HFF-Myc (cell line): ENCODE data around the gene GRM3.

Source experiments
- DNase-seq: peaks from one replicate; pipeline ENCODE4 v3.0.0-alpha.2; 2011; ENCODE audit warnings: low read depth; ENCODE audit errors: extremely low read depth
- H3K4me3 ChIP-seq: replicated peaks from 2 replicates; pipeline ENCODE4 v1.5.1; 2011; ENCODE audit warnings: low read depth, mild to moderate bottlenecking, control low read depth, low read length
- TF ChIP-seq, protein P1 (sequence below): IDR thresholded peaks from 2 replicates; pipeline ENCODE4 v1.5.1; 2012; ENCODE audit warnings: mild to moderate bottlenecking, low read depth, low read length, control low read depth; ENCODE audit errors: missing control alignments

Gene GRM3

DNA sequence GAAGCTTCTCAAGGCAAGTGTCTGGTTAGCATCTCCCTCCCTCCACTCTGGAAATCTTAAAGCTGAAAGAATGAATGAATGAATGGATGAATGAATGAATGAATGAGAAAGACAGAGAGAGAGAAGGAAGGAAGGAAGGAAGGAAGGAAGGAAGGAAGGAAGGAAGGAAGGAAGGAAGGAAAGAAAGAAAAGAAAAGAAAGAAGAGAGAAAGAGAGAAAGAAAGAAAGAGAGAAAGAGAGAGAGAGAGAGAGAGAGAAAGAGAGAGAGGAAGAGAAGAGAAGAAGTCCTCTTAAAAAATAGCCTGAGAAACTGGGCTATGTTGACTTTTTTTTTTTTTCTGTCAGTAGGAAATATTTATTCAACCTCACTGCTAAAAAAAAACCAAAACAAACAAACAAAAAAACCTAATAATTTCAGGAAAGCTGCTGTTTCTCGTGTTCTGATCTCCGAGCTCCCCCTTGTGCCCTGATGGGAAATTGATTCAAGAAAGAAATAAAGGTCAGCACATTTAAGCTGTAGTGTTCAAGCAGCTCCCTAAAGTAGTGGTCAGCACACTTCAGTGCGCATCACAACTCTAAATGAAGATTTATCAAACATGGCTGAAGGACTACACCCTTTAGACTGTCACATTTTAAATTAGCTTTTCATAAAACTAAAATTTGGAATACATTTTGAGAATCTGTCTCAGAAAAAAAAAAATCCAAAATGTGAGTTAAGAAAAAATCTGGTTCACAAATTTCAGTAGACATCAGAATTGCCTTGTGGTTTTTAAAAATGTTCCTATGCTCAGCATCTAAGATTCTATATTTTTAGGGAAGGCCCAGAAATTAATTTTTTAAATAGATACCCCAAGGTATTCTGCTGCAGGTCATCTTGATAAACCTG lies 261.5 kb downstream of the GRM3 start:
- H3K4me3 ChIP-seq: no peak overlapping the region
- TF ChIP-seq, protein P1, sequence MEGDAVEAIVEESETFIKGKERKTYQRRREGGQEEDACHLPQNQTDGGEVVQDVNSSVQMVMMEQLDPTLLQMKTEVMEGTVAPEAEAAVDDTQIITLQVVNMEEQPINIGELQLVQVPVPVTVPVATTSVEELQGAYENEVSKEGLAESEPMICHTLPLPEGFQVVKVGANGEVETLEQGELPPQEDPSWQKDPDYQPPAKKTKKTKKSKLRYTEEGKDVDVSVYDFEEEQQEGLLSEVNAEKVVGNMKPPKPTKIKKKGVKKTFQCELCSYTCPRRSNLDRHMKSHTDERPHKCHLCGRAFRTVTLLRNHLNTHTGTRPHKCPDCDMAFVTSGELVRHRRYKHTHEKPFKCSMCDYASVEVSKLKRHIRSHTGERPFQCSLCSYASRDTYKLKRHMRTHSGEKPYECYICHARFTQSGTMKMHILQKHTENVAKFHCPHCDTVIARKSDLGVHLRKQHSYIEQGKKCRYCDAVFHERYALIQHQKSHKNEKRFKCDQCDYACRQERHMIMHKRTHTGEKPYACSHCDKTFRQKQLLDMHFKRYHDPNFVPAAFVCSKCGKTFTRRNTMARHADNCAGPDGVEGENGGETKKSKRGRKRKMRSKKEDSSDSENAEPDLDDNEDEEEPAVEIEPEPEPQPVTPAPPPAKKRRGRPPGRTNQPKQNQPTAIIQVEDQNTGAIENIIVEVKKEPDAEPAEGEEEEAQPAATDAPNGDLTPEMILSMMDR: peak; percentile 52
- DNase-seq: no peak

DNA sequence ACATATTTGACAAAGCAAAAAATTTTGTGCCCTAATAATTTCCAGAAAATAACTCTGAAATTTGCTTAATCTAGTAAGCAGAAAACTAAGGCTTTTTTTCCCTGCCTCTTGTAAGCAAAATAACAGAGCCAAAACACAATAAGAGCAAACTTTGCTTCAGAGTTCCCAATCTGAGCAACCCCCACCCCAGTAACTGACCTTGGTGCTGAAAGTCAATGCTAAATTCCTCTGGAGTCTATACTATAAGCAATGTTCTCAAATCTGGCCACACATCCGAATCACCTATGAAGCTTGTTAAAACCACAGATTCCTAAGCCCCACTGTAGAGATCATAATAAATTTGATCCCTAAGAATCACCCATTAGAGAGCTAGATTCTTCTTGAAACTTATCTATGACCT lies 265.2 kb downstream of the GRM3 start:
- H3K4me3 ChIP-seq: no peak overlapping the region
- TF ChIP-seq, protein P1: no peak
- DNase-seq: no peak

- no peak overlapping the region for H3K4me3 ChIP-seq
- TF ChIP-seq, protein P1: peak; percentile 13
- DNase-seq: no peak
Observed at GRCh38 chr7:86911659-86912058, 267.9 kb downstream of the GRM3 start.

DNA sequence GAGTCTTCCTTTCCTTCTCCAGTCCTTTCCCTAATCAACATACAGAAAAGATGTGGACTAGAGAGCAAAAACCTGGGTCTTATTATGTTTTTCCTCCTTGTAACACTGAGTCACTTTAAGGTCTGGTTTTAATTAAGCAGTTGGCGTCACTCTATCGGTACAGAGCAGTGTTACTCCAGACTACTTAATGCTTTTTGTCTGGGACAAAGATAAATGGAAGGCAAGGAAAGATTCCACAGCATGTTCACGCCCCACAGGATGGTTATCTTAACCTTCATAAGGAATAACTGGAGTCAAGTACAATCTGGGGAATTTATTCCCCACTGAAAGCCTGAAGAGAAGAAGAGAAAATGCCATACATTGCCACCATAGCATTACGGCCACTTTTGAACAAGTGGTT lies 270.0 kb downstream of the GRM3 start:
- H3K4me3 ChIP-seq: no peak overlapping the region
- TF ChIP-seq, protein P1: no peak
- DNase-seq: peak; percentile 69
